ENCODE data around the gene CLCN3. TPM values are rescaled to one million over a fixed set of nuclear protein-coding genes. Genes with fewer than 3 reads are reported as not detected.
A peak's percentile ranks its signal among the peaks of the same experiment; 100 is the strongest.

CLCN3 gene
- total and polyA plus RNA-seq, 9 of the 15 experiments (the other 6 are each of a cell fraction or from before 2014, with no cell fraction given): 12.7 to 60.6 (median 38.5) TPM

DNA sequence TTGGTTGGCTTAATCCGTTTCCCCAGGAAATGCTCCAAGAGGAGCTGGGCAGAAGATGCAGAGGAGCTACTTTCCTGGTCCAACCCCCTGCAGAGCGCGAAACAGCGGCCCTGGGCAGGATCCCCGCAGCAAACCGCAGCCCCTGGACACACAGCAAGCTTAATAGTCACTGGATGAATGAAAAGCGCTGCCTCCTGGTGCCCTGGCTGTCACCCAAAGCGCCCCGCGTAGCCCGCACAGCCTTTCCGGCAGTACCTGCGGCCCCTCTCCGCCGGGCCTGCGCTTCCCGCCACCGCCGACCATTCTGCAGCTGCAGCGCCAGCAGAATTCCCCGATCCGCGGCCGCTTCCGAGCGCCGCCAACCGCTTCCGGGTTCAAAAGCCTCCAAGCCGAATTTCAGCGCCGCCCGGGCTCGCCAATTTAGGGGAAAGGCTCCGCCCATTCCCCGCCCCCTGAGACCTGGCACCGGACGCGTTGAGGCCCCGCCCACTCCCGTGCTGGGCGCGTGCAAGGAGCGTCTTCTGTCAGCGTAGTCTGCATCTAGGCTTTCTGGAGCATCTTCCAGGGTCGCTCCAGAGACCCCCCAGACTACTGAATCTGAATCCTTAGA, 137.3 kb downstream of the CLCN3 start, which contains the start of gene HPF1 (continued):
- TF ChIP-seq ZC3H8 (IDR thresholded peaks at IDR 0.05) (no peak), HMGN3 (IDR thresholded peaks at IDR 0.05; ENCODE audit: borderline replicate concordance, extremely low read depth, insufficient read length, low read depth, low read length) (peak; percentile 82), CBX1 (IDR thresholded peaks at IDR 0.05; ENCODE audit: low read depth) (peak; percentile 57; the same call in 1 of the 2 replicates), AFF4 (CRISPR knock-in tag; IDR thresholded peaks at IDR 0.05) (no peak), SLC30A9 (CRISPR knock-in tag; IDR thresholded peaks at IDR 0.05) (no peak), NFRKB (IDR thresholded peaks at IDR 0.05; ENCODE audit: low read depth) (no peak), POU5F1 (IDR thresholded peaks at IDR 0.05; ENCODE audit: borderline replicate concordance, low read depth, low read length, partially characterized antibody) (no peak), HNRNPL (IDR thresholded peaks at IDR 0.05; ENCODE audit: low read depth, low read length) (no peak; the same call in 1 of the 2 replicates), RNF2 (IDR thresholded peaks at IDR 0.05) (no peak), MBD2 (IDR thresholded peaks at IDR 0.05; ENCODE audit: borderline replicate concordance, low read depth) (no peak; the same call in 1 of the 2 replicates), ETV1 (tag; conservative IDR thresholded peaks at IDR 0.05; ENCODE audit: low read depth) (peak; percentile 53; the same call in 1 of the 2 replicates), MGA (IDR thresholded peaks at IDR 0.05) (peak; percentile 35; the same call in 1 of the 2 replicates), MTA2 (IDR thresholded peaks at IDR 0.05; ENCODE audit: low read depth) (no peak), NFYB (IDR thresholded peaks at IDR 0.05; ENCODE audit: extremely low read depth, insufficient read length) (no peak)

Data from K562 (cell line).